ENCODE data around the gene LGALS7. TPM values are rescaled to one million over a fixed set of nuclear protein-coding genes. Genes with fewer than 3 reads are reported as not detected.

LGALS7 gene
- total and polyA plus RNA-seq, 2 of the 4 experiments (the other 2 are of a cell fraction) = not detected

GRCh38 chr19:38721979-38722773 is 51.1 kb downstream of the LGALS7 start (continued):
- TF ChIP-seq RFX5 (IDR thresholded peaks at IDR 0.05; ENCODE audit: low read depth, low read length) = no peak

GRCh38 chr19:38721496-38721895 is 51.8 kb downstream of the LGALS7 start:
- H2BK15ac ChIP-seq (ENCODE audit: low read depth, low read length) = no peak overlapping the region
- no peak for DNase-seq
- peak overlapping the region; percentile 32 for H2AFZ ChIP-seq (replicated peaks; ENCODE audit: low read length, poor library complexity)
- no peak overlapping the region for H3K14ac ChIP-seq (replicated peaks; ENCODE audit: low read depth, low read length)
- peak overlapping the region; percentile 37 for H2BK5ac ChIP-seq (ENCODE audit: low read depth, low read length, poor library complexity, severe bottlenecking)
- WGBS, 2 experiments (ENCODE audit: extremely low coverage in 2 of 2, insufficient read length in 1 of 2) = 94% methylated on average over 15 of the region's 20 CpGs; no CpG with 5 or more reads in 1 of the 2 experiments
- H4K91ac ChIP-seq (ENCODE audit: insufficient read depth, low read depth, low read length) = no peak overlapping the region
- no peak for ATAC-seq (ENCODE audit: low read depth)
- no peak overlapping the region for H2AK5ac ChIP-seq (ENCODE audit: low read depth, low read length)
- H4K20me1 ChIP-seq (ENCODE audit: insufficient read depth, low read length) = peaks cover 39% of the 10 kb centered on the region
- no peak overlapping the region for H3K27ac ChIP-seq (ENCODE audit: insufficient read depth, low read length)
- H3K36me3 ChIP-seq (ENCODE audit: control insufficient read depth, insufficient read depth, low read length) = peaks cover 95% of the 10 kb centered on the region
- H3K79me1 ChIP-seq (ENCODE audit: low read depth in 1 of 2, low read length in 2 of 2) = peaks cover 41 to 81% of the 10 kb centered on the region in 2 experiments
- H3K9me1 ChIP-seq (ENCODE audit: insufficient read depth, low read length) = peaks cover 9% of the 10 kb centered on the region; the same call in 1 of the 2 replicates
- no peak overlapping the region for H3K9ac ChIP-seq (ENCODE audit: low read depth, low read length)
- intact Hi-C loops (cut with micrococcal nuclease) = no loop called here
- dilution Hi-C loops (cut with HindIII; ENCODE audit: low sequenced_read_pairs, unreplicated experiment) = no loop called here
- POLR2A ChIA-PET (ENCODE audit: unreplicated experiment) = no interaction called here
- no peak overlapping the region for H3K4me2 ChIP-seq (ENCODE audit: low read depth, low read length)
- H3K4me1 ChIP-seq (ENCODE audit: control insufficient read depth, insufficient read depth, low read length) = peaks cover 7% of the 10 kb centered on the region; the same call in 1 of the 2 replicates
- H3K9me3 ChIP-seq (ENCODE audit: control insufficient read depth, insufficient read depth, low read length) = no peaks in the 10 kb centered on the region
- no peak overlapping the region for H3K4me3 ChIP-seq (ENCODE audit: insufficient read depth, low read depth, low read length)
- no peaks in the 10 kb centered on the region for H3K27me3 ChIP-seq (ENCODE audit: control insufficient read depth, insufficient read depth, low read length)
- TF ChIP-seq POLR2A (IDR thresholded peaks at IDR 0.05; ENCODE audit: low read depth, low read length) (no peak), CEBPB (IDR thresholded peaks at IDR 0.05; ENCODE audit: low read depth, low read length) (no peak), RCOR1 (IDR thresholded peaks at IDR 0.05; ENCODE audit: insufficient replicate concordance, low read length) (no peak), MXI1 (IDR thresholded peaks at IDR 0.05; ENCODE audit: borderline replicate concordance, low read depth, low read length) (no peak), FOS (IDR thresholded peaks at IDR 0.05; ENCODE audit: low read depth, low read length) (no peak)
- no peak overlapping the region for H4K8ac ChIP-seq (ENCODE audit: low read depth in 2 of 2, low read length in 2 of 2)
- no TSS peak for BruUV-seq (replicated peaks)
- H2AK9ac ChIP-seq (replicated peaks; ENCODE audit: low read depth, low read length, poor library complexity) = peak overlapping the region; percentile 50
- H2BK120ac ChIP-seq (ENCODE audit: low read depth, low read length) = no peak overlapping the region
- H4K5ac ChIP-seq (ENCODE audit: low read depth, low read length) = no peak overlapping the region
- CTCF ChIA-PET = no interaction called here
- H3K56ac ChIP-seq (ENCODE audit: extremely low read depth, insufficient read depth, low read length) = no peak overlapping the region
- no peak overlapping the region for H3K4ac ChIP-seq (ENCODE audit: low read depth, low read length)
- H2BK20ac ChIP-seq (ENCODE audit: low read depth, low read length) = no peak overlapping the region
- H3K23ac ChIP-seq (ENCODE audit: low read depth, low read length) = no peak overlapping the region
- no peak overlapping the region for H3K18ac ChIP-seq (ENCODE audit: low read depth, low read length)
- in situ Hi-C loops (cut with MboI; ENCODE audit: low sequenced_read_pairs) = no loop called here

Small RNAs within 50 kb of the gene (microRNA-seq; reads per million reads assigned to microRNA genes)
- gene RNU6-140P (ENCODE audit: insufficient read depth, insufficient read length) = not detected

Small RNAs within 50 kb of the gene (small RNA-seq; reads per million reads assigned to genes)
- gene RNU6-140P = 0 to 2.4 (median 0) reads per million in 5 experiments

Other genes with a start within 250 kb of the LGALS7 start
- gene MAP4K1, start 155.6 kb downstream of the LGALS7 start, total RNA-seq (2012; rRNA removed) = not detected in 2 replicates
- gene MAP4K1, start 155.6 kb downstream of the LGALS7 start, polyA plus RNA-seq (2012; rRNA removed) = 0.16 and 0.22 TPM in 2 replicates
- gene EIF3K, start 154.3 kb downstream of the LGALS7 start, total RNA-seq (2012; rRNA removed) = 965 and 1,137 TPM in 2 replicates
- gene EIF3K, start 154.3 kb downstream of the LGALS7 start, polyA plus RNA-seq (2012; rRNA removed) = 524 and 575 TPM in 2 replicates
- 614 and 659 TPM in 2 replicates for gene ACTN4, start 125.9 kb downstream of the LGALS7 start, total RNA-seq (2012; rRNA removed)
- 497 and 541 TPM in 2 replicates for gene ACTN4, start 125.9 kb downstream of the LGALS7 start, polyA plus RNA-seq (2012; rRNA removed)
- gene CAPN12, start 29.0 kb downstream of the LGALS7 start, total RNA-seq (2012; rRNA removed) = 0.18 TPM in 1 of 2 replicates, not detected in the other
- 0.97 and 0.99 TPM in 2 replicates for gene CAPN12, start 29.0 kb downstream of the LGALS7 start, polyA plus RNA-seq (2012; rRNA removed)
- not detected in 2 replicates for gene LGALS7B, start 15.7 kb upstream of the LGALS7 start, total RNA-seq (2012; rRNA removed)
- gene LGALS7B, start 15.7 kb upstream of the LGALS7 start, polyA plus RNA-seq (2012; rRNA removed) = not detected in 2 replicates
- gene LGALS4, start 39.4 kb upstream of the LGALS7 start, total RNA-seq (2012; rRNA removed) = not detected in 2 replicates
- 0.10 and 0.29 TPM in 2 replicates for gene LGALS4, start 39.4 kb upstream of the LGALS7 start, polyA plus RNA-seq (2012; rRNA removed)
- gene ECH1, start 58.3 kb upstream of the LGALS7 start, total RNA-seq (2012; rRNA removed) = 15.0 and 15.6 TPM in 2 replicates
- gene ECH1, start 58.3 kb upstream of the LGALS7 start, polyA plus RNA-seq (2012; rRNA removed) = 62.1 and 62.3 TPM in 2 replicates
- 316 and 429 TPM in 2 replicates for gene HNRNPL, start 76.5 kb upstream of the LGALS7 start, total RNA-seq (2012; rRNA removed)
- 277 and 280 TPM in 2 replicates for gene HNRNPL, start 76.5 kb upstream of the LGALS7 start, polyA plus RNA-seq (2012; rRNA removed)
- gene RINL, start 104.8 kb upstream of the LGALS7 start, total RNA-seq (2012; rRNA removed) = 0.72 and 0.83 TPM in 2 replicates
- 1.2 and 1.9 TPM in 2 replicates for gene RINL, start 104.8 kb upstream of the LGALS7 start, polyA plus RNA-seq (2012; rRNA removed)
- gene SIRT2, start 126.1 kb upstream of the LGALS7 start, total RNA-seq (2012; rRNA removed) = 37.5 and 43.0 TPM in 2 replicates
- 50.0 and 53.8 TPM in 2 replicates for gene SIRT2, start 126.1 kb upstream of the LGALS7 start, polyA plus RNA-seq (2012; rRNA removed)
- gene NFKBIB, start 126.5 kb upstream of the LGALS7 start, total RNA-seq (2012; rRNA removed) = 6.4 and 7.5 TPM in 2 replicates
- gene NFKBIB, start 126.5 kb upstream of the LGALS7 start, polyA plus RNA-seq (2012; rRNA removed) = 25.5 and 36.2 TPM in 2 replicates
- not detected in 2 replicates for gene CCER2, start 138.7 kb upstream of the LGALS7 start, total RNA-seq (2012; rRNA removed)
- 0.19 and 0.22 TPM in 2 replicates for gene CCER2, start 138.7 kb upstream of the LGALS7 start, polyA plus RNA-seq (2012; rRNA removed)
- 8.3 and 10.8 TPM in 2 replicates for gene SARS2, start 157.2 kb upstream of the LGALS7 start, total RNA-seq (2012; rRNA removed)
- gene SARS2, start 157.2 kb upstream of the LGALS7 start, polyA plus RNA-seq (2012; rRNA removed) = 33.4 and 40.3 TPM in 2 replicates
- gene MRPS12, start 157.4 kb upstream of the LGALS7 start, total RNA-seq (2012; rRNA removed) = 26.4 and 26.7 TPM in 2 replicates
- 75.4 and 97.4 TPM in 2 replicates for gene MRPS12, start 157.4 kb upstream of the LGALS7 start, polyA plus RNA-seq (2012; rRNA removed)
- 10.8 and 11.9 TPM in 2 replicates for gene FBXO17, start 202.2 kb upstream of the LGALS7 start, total RNA-seq (2012; rRNA removed)
- 20.7 and 22.6 TPM in 2 replicates for gene FBXO17, start 202.2 kb upstream of the LGALS7 start, polyA plus RNA-seq (2012; rRNA removed)